ENCODE data around the gene TMEM187.
A peak's percentile ranks its signal among the peaks of the same experiment; 100 is the strongest.

Gene TMEM187

GRCh38 chrX:153964105-153964504 lies 8.4 kb upstream of the TMEM187 start:
- no peak overlapping the region for H3K9ac ChIP-seq (ENCODE audit: low read depth in 1 of 2, low read length in 2 of 2)
- H3K9me3 ChIP-seq (ENCODE audit: control insufficient read depth in 1 of 2, low read length in 2 of 2): no peaks in the 10 kb centered on the region
- peaks cover 32 to 46% of the 10 kb centered on the region in 2 donors for H3K36me3 ChIP-seq (ENCODE audit: control insufficient read depth in 1 of 2, insufficient read depth in 2 of 2, low read length in 2 of 2)
- H3K4me1 ChIP-seq (ENCODE audit: control insufficient read depth in 1 of 2, insufficient read depth in 2 of 2, low read length in 2 of 2): peaks cover 24 to 28% of the 10 kb centered on the region in 2 donors
- no peak overlapping the region for H3K27ac ChIP-seq (ENCODE audit: low read depth, low read length)
- no peaks in the 10 kb centered on the region for H3K27me3 ChIP-seq (ENCODE audit: control insufficient read depth in 1 of 2, insufficient read depth in 2 of 2, low read length in 2 of 2)
- H3K4me3 ChIP-seq (ENCODE audit: low read depth in 1 of 2, low read length in 2 of 2): no peak overlapping the region

GRCh38 chrX:153965406-153965805 lies 7.1 kb upstream of the TMEM187 start:
- no peaks in the 10 kb centered on the region for H3K9me3 ChIP-seq (ENCODE audit: control insufficient read depth in 1 of 2, low read length in 2 of 2)
- H3K4me3 ChIP-seq (ENCODE audit: low read depth in 1 of 2, low read length in 2 of 2): no peak overlapping the region
- no peak overlapping the region for H3K9ac ChIP-seq (ENCODE audit: low read depth in 1 of 2, low read length in 2 of 2)
- peaks cover 28 to 33% of the 10 kb centered on the region in 2 donors for H3K36me3 ChIP-seq (ENCODE audit: control insufficient read depth in 1 of 2, insufficient read depth in 2 of 2, low read length in 2 of 2)
- H3K4me1 ChIP-seq (ENCODE audit: control insufficient read depth in 1 of 2, insufficient read depth in 2 of 2, low read length in 2 of 2): peaks cover 24 to 34% of the 10 kb centered on the region in 2 donors
- H3K27ac ChIP-seq (ENCODE audit: low read depth, low read length): no peak overlapping the region
- no peaks in the 10 kb centered on the region for H3K27me3 ChIP-seq (ENCODE audit: control insufficient read depth in 1 of 2, insufficient read depth in 2 of 2, low read length in 2 of 2)

- no peak overlapping the region for H3K9ac ChIP-seq (ENCODE audit: low read depth in 1 of 2, low read length in 2 of 2)
- H3K27ac ChIP-seq (ENCODE audit: low read depth, low read length): no peak overlapping the region
Measured at GRCh38 chrX:153966283-153966688, 6.3 kb upstream of the TMEM187 start.

GRCh38 chrX:153966841-153967535 lies 5.6 kb upstream of the TMEM187 start:
- peak overlapping the region; percentile 25 for H3K27ac ChIP-seq (ENCODE audit: low read depth, low read length)
- no peaks in the 10 kb centered on the region for H3K27me3 ChIP-seq (ENCODE audit: control insufficient read depth in 1 of 2, insufficient read depth in 2 of 2, low read length in 2 of 2)
- peak overlapping the region; percentile 21 to 45 for H3K4me3 ChIP-seq (ENCODE audit: low read depth in 1 of 2, low read length in 2 of 2)
- peak overlapping the region; percentile 10 to 32 for H3K9ac ChIP-seq (ENCODE audit: low read depth in 1 of 2, low read length in 2 of 2)
- peaks cover 24 to 34% of the 10 kb centered on the region in 2 donors for H3K4me1 ChIP-seq (ENCODE audit: control insufficient read depth in 1 of 2, insufficient read depth in 2 of 2, low read length in 2 of 2)
- peaks cover 16 to 18% of the 10 kb centered on the region in 2 donors for H3K36me3 ChIP-seq (ENCODE audit: control insufficient read depth in 1 of 2, insufficient read depth in 2 of 2, low read length in 2 of 2)
- H3K9me3 ChIP-seq (ENCODE audit: control insufficient read depth in 1 of 2, low read length in 2 of 2): no peaks in the 10 kb centered on the region

More at GRCh38 chrX:153966283-153966688, 6.3 kb upstream of the TMEM187 start:
- Histone ChIP-seq H3K9me3 (ENCODE audit: control insufficient read depth in 1 of 2, low read length in 2 of 2) (no peaks in the 10 kb centered on the region), H3K4me3 (ENCODE audit: low read depth in 1 of 2, low read length in 2 of 2) (no peak overlapping the region), H3K27me3 (ENCODE audit: control insufficient read depth in 1 of 2, insufficient read depth in 2 of 2, low read length in 2 of 2) (no peaks in the 10 kb centered on the region), H3K36me3 (ENCODE audit: control insufficient read depth in 1 of 2, insufficient read depth in 2 of 2, low read length in 2 of 2) (peaks cover 23 to 25% of the 10 kb centered on the region in 2 donors), H3K4me1 (ENCODE audit: control insufficient read depth in 1 of 2, insufficient read depth in 2 of 2, low read length in 2 of 2) (peaks cover 24 to 34% of the 10 kb centered on the region in 2 donors)

- Histone ChIP-seq H3K27me3 (ENCODE audit: control insufficient read depth in 1 of 2, insufficient read depth in 2 of 2, low read length in 2 of 2) (no peaks in the 10 kb centered on the region), H3K4me3 (ENCODE audit: low read depth in 1 of 2, low read length in 2 of 2) (peak overlapping the region; percentile 45 to 86), H3K27ac (ENCODE audit: low read depth, low read length) (peak overlapping the region; percentile 25), H3K36me3 (ENCODE audit: control insufficient read depth in 1 of 2, insufficient read depth in 2 of 2, low read length in 2 of 2) (peaks cover 9 to 11% of the 10 kb centered on the region in 2 donors), H3K9ac (ENCODE audit: low read depth in 1 of 2, low read length in 2 of 2) (peak overlapping the region in 1 of 2 donors; percentile 56), H3K9me3 (ENCODE audit: control insufficient read depth in 1 of 2, low read length in 2 of 2) (no peaks in the 10 kb centered on the region), H3K4me1 (ENCODE audit: control insufficient read depth in 1 of 2, insufficient read depth in 2 of 2, low read length in 2 of 2) (peaks cover 24 to 34% of the 10 kb centered on the region in 2 donors)
Measured at GRCh38 chrX:153967536-153968224, 4.9 kb upstream of the TMEM187 start.

- Histone ChIP-seq H3K27ac (ENCODE audit: low read depth, low read length) (no peak overlapping the region), H3K9me3 (ENCODE audit: control insufficient read depth in 1 of 2, low read length in 2 of 2) (no peaks in the 10 kb centered on the region), H3K36me3 (ENCODE audit: control insufficient read depth in 1 of 2, insufficient read depth in 2 of 2, low read length in 2 of 2) (peaks cover 4 to 5% of the 10 kb centered on the region in 2 donors), H3K9ac (ENCODE audit: low read depth in 1 of 2, low read length in 2 of 2) (peak overlapping the region; percentile 56 to 66), H3K4me1 (ENCODE audit: control insufficient read depth in 1 of 2, insufficient read depth in 2 of 2, low read length in 2 of 2) (peaks cover 24 to 35% of the 10 kb centered on the region in 2 donors), H3K4me3 (ENCODE audit: low read depth in 1 of 2, low read length in 2 of 2) (peak overlapping the region; percentile 45 to 86), H3K27me3 (ENCODE audit: control insufficient read depth in 1 of 2, insufficient read depth in 2 of 2, low read length in 2 of 2) (no peaks in the 10 kb centered on the region)
Measured at GRCh38 chrX:153968255-153968654, 4.3 kb upstream of the TMEM187 start.

GRCh38 chrX:153968754-153969124 lies 3.8 kb upstream of the TMEM187 start:
- H3K4me3 ChIP-seq (ENCODE audit: low read depth in 1 of 2, low read length in 2 of 2): peak overlapping the region; percentile 66 to 86
- peaks cover 28 to 40% of the 10 kb centered on the region in 2 donors for H3K4me1 ChIP-seq (ENCODE audit: control insufficient read depth in 1 of 2, insufficient read depth in 2 of 2, low read length in 2 of 2)
- H3K9ac ChIP-seq (ENCODE audit: low read depth in 1 of 2, low read length in 2 of 2): peak overlapping the region; percentile 56 to 66
- H3K27me3 ChIP-seq (ENCODE audit: control insufficient read depth in 1 of 2, insufficient read depth in 2 of 2, low read length in 2 of 2): no peaks in the 10 kb centered on the region
- no peaks in the 10 kb centered on the region for H3K9me3 ChIP-seq (ENCODE audit: control insufficient read depth in 1 of 2, low read length in 2 of 2)
- peak overlapping the region; percentile 32 for H3K27ac ChIP-seq (ENCODE audit: low read depth, low read length)
- H3K36me3 ChIP-seq (ENCODE audit: control insufficient read depth in 1 of 2, insufficient read depth in 2 of 2, low read length in 2 of 2): peaks cover 0 to under 1% of the 10 kb centered on the region in 2 donors

- H3K4me3 ChIP-seq (ENCODE audit: low read depth in 1 of 2, low read length in 2 of 2): peak overlapping the region; percentile 66 to 86
- no peaks in the 10 kb centered on the region for H3K9me3 ChIP-seq (ENCODE audit: control insufficient read depth in 1 of 2, low read length in 2 of 2)
- H3K36me3 ChIP-seq (ENCODE audit: control insufficient read depth in 1 of 2, insufficient read depth in 2 of 2, low read length in 2 of 2): no peaks in the 10 kb centered on the region
- H3K4me1 ChIP-seq (ENCODE audit: control insufficient read depth in 1 of 2, insufficient read depth in 2 of 2, low read length in 2 of 2): peaks cover 34 to 44% of the 10 kb centered on the region in 2 donors
- H3K27me3 ChIP-seq (ENCODE audit: control insufficient read depth in 1 of 2, insufficient read depth in 2 of 2, low read length in 2 of 2): no peaks in the 10 kb centered on the region
- peak overlapping the region; percentile 50 for H3K27ac ChIP-seq (ENCODE audit: low read depth, low read length)
- peak overlapping the region; percentile 56 to 66 for H3K9ac ChIP-seq (ENCODE audit: low read depth in 1 of 2, low read length in 2 of 2)
Measured at GRCh38 chrX:153969125-153969903, 3.2 kb upstream of the TMEM187 start.

- Histone ChIP-seq H3K4me3 (ENCODE audit: low read depth in 1 of 2, low read length in 2 of 2) (peak overlapping the region; percentile 66 to 86), H3K9ac (ENCODE audit: low read depth in 1 of 2, low read length in 2 of 2) (peak overlapping the region; percentile 56 to 66), H3K27ac (ENCODE audit: low read depth, low read length) (peak overlapping the region; percentile 32), H3K36me3 (ENCODE audit: control insufficient read depth in 1 of 2, insufficient read depth in 2 of 2, low read length in 2 of 2) (no peaks in the 10 kb centered on the region), H3K9me3 (ENCODE audit: control insufficient read depth in 1 of 2, low read length in 2 of 2) (no peaks in the 10 kb centered on the region), H3K4me1 (ENCODE audit: control insufficient read depth in 1 of 2, insufficient read depth in 2 of 2, low read length in 2 of 2) (peaks cover 40 to 51% of the 10 kb centered on the region in 2 donors), H3K27me3 (ENCODE audit: control insufficient read depth in 1 of 2, insufficient read depth in 2 of 2, low read length in 2 of 2) (no peaks in the 10 kb centered on the region)
Measured at GRCh38 chrX:153969904-153970356, 2.6 kb upstream of the TMEM187 start.

Measured in duodenal mucosa (tissue), 2 donors.